ENCODE data around the gene KIAA0753.
A peak's percentile ranks its signal among the peaks of the same experiment; 100 is the strongest.
"Not testable (repeated sequence)": the region's sequence is repeated elsewhere in the genome, so short reads cannot be mapped to it uniquely, and the experiment has no call there.

Gene KIAA0753

DNA sequence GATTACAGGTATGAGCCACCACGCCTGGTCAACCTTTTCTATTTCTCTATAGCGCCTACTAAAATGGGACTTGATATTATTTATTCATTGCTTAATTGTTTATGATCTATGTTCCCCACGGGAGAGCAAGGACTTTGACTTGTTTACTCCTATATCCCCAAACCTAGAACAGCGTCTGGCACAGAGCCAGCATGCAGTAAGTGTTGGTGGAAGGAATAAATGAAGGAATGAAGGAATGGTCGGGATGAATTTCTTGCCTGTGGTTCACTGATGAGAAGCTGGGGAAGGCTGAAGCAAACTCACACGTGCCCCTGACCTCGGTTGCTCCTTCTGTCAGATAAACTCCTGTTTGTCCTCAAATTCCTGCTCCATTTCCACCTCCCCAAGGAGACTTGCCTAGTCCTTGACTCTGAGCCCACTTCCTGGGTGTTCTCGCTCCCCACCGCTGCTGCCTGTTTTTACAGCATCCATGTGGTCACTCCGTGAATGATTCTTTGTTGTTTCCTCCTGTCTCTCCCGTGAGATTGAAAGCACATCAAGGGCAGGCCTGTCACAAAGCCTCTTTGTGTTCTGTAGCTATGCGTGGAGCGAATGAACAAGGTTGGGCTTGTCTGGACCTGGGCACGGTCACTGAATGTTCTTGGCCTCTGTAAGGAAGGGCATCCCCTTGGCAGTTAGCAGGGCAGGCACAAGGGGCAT lies 28.4 kb upstream of the KIAA0753 start:
- no peak for DNase-seq (ENCODE audit: low read depth)

DNA sequence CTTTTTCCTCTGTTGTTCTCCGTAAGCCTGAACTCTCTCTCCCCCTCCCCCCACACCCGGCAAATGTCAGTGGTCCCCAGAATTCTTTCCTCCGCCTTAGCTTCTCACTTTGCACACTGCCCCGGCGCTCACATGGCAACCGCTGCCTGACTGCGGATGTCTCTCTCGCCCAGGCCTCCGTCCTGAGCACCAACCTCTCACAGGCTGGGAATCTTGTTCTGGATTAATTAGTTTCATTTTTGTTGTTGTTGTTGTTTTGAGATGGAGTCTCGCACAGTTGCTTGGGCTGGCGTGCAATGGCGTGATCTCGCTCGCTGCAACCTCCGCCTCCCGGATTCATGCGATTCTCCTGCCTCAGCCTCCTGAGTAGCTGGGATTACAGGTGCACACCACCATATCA lies 27.7 kb upstream of the KIAA0753 start:
- DNase-seq (ENCODE audit: low read depth): no peak

DNA sequence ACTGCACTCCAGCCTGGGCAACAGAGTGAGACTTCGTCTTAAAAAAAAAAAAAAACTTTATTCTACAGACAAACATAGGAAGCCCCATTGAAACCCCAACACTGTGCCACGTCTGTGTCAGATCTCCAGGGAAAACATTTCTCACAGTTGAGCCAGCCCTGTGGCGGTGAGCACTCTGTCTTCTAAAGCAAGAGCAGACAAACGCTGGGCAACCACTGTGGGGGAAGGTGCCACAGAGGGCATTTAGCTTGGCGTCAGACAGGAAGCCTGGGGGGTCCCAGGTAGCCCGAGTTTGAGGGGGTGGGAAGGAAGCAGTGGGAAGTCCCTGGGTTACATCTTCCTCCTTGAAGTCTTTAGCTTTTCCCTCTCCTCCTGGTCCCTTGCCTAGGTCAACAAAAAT lies 27.0 kb upstream of the KIAA0753 start:
- no peak for DNase-seq (ENCODE audit: low read depth)

DNA sequence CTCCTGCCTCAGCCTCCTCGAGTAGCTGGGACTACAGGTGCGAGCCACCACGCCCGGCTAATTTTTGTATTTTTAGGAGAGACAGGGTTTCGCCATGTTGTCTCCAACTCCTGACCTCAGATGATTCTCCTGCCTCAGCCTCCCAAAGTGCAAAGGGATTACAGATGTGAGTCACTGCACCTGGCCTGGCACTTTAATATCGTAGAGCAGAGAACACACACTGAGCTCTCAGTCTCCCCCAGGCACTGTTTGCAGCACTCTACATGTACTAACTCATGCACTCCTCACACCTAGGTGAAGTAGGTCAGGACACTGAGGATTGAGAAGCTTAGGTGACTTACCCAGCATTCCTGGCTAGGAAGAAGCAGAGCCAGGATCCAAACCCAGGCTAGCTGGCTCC lies 26.0 kb upstream of the KIAA0753 start:
- no peak for DNase-seq (ENCODE audit: low read depth)

DNA sequence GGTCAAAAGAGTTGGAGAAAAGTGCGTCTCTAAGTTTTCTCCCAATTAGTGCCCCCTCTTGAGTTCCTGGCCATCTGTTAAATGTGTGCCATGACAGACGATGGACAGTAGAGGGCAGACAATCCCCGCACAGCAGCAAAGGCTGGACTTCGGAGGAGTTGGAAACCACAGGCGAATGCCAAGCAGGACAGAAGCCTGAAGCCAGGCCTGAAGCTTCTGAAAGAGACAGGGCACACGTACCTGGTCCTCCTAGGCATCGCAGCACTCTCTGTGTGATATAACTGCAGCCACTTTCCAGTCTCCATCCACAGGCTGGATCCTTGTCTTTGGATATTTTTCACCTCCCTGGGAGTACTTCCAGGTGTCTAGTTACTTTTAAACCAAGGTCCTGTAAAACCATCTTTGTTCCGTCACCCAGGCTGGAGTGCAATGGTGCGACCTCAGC lies 25.6 kb upstream of the KIAA0753 start:
- DNase-seq (ENCODE audit: low read depth): peak; percentile 76

DNA sequence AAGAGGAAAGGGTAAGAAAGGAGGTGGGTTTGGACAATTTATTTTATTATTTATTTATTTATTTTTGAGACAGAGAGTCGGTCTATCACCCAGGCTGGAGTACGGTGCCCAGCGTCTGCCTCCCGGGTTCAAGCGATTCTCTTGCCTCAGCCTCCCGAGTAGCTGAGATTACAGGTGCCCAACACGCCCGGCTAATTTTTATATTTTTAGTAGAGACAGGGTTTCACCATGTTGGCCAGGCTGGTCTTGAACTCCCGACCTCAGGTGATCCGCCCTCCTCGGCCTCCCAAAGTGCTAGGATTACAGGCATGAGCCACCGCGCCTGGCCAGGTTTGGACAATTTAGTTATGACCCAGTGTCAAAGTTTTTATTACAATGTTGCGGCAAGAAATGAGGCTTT lies 22.7 kb upstream of the KIAA0753 start:
- DNase-seq (ENCODE audit: low read depth): not testable (repeated sequence)

DNA sequence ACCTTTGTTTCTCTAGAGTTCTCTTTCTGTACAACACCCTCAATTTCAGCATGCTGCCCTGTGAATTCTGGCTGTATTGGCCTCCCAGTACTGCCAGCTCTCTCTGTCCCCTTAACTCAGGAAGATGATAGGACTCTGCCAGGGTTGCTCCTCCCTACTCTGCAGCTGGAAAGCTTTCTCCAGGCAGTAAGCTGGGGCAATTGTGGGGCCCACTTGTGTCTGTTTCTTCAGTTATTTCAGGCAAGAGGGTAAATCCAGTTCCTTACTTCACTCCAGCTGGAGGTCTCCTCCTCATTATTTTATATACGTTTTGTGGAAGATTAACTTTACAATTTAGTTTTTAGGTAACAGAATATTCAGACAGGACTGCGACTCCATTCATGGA lies 20.9 kb upstream of the KIAA0753 start:
- DNase-seq (ENCODE audit: low read depth): no peak

DNA sequence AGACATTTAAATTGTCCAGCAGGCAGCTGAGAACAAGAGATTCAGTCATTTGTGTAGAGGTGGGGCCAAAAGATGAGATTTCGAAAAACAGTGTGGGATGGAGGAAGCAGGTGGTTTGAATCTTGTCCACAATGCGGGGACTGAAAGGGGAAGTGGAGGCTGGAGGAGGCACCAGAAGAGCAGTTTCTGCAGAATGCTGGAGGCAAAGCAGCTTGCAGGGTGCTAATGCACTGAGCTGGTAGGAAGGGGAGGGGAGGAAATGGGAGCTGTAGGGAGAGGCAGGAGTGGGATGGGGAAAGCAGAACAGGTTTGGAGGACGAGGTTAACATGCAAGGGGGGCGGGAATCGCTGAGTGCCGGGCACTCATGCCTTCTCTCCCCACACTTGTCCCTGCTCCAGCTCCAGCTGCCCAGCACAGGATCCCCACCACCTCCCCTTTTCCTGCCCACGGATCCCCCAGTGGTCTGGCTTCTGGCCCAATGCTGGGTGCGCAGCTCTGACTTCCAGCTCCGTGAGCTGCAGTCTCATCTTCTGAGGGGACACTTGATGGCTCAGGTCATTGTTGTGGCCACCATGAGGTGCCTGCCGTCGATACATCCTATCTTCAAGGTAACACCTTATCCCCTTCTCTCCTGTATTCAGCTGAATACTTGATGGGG lies 20.4 kb upstream of the KIAA0753 start:
- no peak for DNase-seq (ENCODE audit: low read depth)

DNA sequence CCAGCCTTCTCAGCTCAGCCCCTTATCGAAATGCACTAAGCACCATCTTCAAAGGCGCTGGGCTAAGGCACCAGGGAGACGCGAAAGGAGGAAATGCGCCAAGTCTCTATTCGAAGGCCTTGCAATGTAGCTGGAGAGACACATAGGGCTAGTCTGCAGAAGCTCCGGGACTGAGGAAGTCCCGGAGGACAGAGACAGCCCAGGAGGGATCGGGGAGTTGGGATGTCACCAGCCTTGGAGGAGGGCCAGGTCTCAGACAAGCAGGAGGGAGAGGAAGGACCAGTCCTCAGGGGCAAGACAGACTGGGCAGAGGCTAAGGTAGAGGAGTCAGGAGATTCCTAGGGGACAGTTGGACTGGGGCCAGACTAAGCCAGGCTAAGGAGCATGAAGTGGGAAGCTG lies 19.6 kb upstream of the KIAA0753 start:
- DNase-seq (ENCODE audit: low read depth): no peak

DNA sequence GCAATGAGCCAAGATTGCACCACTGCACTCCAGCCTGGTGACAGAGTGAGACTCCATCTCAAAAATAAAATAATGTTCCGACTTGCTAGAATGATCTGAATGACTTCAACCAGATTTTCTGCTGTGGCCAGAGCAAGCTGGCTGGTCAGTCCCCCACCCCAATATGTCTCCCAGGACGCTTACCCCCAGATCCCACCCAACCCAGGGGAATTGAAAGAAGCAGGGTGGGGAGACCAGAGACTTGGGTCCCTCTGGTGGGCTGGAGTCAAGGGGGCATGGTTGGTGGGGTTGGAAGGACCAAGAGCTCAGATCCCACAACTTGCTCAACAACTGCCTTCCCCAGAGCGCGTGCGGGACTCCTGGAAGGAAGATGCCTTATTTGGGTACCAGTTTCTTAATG lies 17.9 kb upstream of the KIAA0753 start:
- not testable (repeated sequence) for DNase-seq (ENCODE audit: low read depth)

DNA sequence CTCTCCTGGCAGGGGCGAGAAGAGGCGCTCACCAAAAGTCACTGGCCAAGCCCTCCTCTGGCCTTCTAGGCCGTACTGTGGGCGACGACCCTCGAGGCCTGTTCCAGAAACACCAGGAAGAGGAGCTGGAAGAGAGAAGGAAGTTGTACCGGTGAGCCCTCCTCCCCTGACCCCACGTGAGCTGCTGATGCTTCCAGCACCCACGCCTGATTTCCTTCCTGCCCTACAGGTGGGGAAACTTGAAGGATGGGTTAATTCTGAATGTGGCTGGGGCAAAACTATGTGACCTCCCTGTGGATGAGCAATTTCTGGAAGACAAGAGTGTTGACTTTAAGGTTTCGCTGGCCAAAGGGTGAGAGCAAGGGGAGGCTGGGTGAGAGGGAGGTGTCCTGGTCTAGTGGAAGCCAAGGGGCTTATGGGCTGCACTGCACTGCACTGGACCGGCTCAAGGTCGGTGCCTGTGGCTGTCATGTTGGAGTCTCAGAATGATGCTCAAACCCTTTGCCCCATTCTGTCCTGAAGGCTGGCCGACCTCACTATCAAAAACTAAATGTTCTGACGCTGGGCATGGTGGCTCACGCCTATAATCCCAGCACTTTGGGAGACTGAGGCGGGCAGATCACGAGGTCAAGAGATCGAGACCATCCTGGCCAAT lies 17.2 kb upstream of the KIAA0753 start:
- DNase-seq (ENCODE audit: low read depth): no peak

DNA sequence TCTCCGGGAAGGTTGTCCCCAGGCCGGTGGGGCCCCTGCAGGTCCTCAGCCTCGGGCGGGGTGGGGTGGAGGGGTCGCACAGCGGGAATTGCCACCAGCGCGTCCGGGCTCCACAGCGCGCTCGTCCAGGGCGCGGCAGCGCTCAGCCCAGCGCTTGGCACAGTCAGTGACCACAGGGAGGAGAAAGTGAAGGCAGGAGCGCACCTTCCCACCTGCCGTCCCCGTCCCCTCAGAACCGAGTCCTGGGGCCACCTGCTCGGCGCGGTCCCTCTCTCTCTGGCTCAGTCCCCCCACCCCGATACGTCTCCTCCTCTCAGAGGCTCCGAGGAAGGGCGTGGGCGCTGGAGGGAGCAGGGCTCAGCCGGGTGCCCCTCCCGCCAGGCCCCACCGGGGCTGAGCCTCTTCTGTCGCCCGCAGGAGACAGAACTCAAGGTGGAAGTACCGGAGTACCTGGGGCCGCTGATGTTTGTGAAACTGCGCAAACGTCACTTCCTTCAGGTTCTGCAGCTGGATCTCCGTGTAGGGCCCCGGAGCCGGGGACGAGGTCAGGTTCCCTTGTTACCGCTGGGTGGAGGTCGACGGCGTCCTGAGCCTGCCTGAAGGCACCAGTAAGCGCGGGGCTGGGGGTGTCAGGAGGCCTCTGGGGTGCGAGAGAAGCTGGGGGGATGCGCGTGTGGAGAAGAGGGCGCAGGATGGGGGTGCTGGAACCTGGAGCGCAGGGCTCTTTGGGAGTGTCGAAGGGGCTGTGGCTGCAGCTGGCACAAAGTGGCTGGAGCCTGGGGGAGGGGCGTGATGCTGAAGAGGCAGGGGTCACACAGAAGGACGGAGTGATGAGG lies 16.5 kb upstream of the KIAA0753 start:
- not testable (repeated sequence) for DNase-seq (ENCODE audit: low read depth)

DNA sequence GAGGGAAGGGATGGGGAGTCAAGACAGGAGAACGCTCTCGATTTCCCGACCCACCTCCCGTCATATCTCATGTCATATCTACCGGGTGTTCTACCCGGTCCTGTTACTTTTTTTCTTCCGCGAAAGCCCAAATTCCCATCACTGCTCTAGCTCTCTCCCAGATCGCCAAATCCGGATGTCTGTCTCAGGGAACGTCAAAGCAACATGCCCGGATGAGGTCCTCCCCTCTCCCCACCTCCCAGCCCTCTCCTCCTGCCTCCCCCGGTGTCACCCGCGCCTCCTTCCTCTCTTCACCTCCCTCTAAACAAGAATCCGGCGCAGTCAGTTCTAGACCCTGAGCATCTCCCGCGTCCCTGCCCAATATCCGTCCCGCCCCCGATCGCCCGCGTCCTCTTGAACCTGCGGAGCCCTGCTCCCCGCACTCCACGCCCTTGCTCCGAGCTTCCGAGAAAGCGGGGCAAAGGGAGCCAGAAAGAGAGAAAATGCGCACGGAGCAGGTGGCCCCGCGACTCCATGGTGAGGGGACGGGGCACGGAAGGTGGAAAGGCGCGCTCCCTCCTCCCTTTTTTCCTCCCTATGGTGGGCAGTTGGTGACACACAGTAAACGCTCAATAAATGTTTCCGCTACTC lies 15.3 kb upstream of the KIAA0753 start:
- DNase-seq (ENCODE audit: low read depth): not testable (repeated sequence)

DNA sequence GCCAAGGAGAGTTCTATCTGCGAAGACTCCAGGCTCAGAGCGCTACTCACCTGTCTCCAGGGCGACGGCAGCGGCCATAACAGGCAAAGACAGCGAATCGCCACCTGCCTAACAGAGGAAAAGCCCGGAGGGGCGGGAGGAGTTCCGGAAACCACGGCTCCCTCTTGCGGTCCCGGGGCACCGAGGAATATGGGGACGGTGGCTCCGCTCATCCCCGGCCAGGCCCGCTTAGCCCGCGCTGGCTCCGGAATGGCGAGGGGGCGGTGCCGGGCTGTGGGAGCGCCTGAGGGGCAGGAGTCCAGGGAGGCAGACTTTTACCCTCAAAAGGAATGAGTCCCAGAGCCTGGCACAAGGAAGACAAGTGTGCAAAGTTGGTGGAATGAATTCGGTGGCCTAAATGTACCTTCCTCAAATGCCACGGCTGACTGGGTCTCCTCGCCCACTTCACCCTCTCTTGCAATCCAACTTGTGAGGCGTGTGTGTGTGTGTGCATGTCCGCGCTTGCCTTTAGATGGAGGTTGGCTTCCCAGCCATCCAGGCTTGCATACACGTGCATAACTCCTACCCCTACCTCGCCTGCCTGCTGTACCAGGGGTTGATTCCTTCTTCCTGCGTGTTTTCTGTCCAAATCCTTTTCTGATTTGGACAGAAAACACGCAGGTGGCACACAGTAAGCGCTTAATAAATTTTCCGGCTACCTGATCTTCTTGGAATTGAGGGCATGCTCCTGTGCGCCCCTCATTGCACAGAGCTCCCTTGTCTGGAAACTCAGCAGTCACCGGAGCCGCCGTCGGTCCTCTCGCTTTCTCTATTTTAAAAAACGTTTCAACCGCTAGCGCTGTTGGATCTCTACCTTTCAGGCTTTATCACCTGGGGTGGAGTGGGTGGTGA lies 14.6 kb upstream of the KIAA0753 start:
- no peak for DNase-seq (ENCODE audit: low read depth)

DNA sequence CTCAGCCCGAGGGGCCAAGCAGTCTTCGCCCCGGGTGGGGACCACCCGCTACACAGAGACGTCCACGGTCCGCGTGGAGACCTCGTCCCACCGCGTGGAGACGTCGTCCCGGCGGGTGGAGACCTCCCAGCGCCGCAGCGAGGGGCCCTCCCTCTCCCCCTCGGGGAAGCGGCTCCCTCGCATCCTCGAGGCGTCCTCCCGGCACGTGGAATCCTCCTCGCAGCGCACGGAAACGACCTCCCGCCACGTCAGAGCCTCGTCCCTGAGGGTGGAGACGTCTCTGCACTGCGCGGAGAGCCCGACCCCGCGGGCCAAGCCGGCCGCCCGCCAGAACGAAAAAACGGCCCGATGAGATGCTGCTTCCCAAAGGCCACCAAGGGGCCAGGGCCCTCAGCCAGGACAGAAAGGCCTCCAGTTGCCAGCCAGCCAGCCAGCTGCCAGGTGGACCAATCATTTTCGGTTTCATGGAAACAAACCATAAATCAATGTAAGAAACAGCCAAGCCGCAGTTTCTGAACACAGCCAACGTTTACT lies 11.5 kb upstream of the KIAA0753 start:
- peak; percentile 18 for DNase-seq (ENCODE audit: low read depth)

DNA sequence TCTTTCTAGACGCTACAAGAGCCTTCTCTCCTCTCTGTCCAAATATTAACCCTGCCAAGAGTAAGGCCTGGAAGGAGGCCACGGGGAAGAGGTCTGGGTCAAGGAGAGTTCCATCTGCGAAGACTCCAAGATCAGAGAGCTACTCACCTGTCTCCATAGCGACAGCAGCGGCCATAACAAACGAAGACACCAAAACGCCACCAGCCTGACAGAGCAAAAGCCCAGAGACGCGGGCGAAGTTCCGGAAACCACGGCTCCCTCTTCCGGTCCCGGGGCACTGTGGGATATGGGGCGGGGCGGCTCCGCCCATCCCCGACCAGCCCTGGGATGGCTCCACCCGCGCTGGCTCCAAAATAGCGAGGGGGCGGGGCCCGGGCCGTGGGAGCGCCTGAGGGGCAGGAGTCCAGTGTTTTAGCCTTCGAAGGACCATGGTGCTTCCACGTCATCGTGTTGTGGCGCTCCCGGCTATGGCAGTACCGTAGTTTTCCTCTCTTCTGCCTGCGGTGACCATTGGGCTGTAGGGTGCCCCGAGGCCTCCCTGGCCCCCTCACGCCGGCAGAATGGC lies 10.9 kb upstream of the KIAA0753 start, which contains the start of the genes C17orf100 and MED31:
Gene C17orf100 (plus strand): TSS at position 409 of the 565 bp plus-strand sequence. CDS start 152 bp downstream, at position 561.
Gene MED31 (minus strand): TSS at position 252 of the 565 bp plus-strand sequence. CDS start 77 bp downstream, at position 175.
- peak; percentile 89 for DNase-seq (ENCODE audit: low read depth)

DNA sequence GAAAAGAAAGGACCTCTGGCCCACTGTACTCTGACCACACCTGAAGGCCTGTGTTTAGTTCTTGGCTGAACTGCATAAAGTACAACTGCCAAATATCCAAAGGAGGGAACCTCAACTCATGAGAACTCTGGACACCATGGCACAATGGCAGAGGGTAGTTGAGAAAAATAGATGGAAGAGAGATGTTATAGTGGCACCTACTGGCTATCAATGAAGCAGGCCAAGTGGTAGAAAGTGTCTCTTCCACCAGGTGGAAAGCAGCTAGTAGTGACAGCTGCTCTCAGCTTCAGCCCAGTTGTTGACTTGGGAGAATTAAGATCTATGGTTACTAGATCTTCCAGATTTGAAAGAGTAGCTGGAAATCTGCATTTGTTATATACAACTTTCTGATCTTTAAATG lies 7.7 kb upstream of the KIAA0753 start:
- peak; percentile 15 for DNase-seq (ENCODE audit: low read depth)

DNA sequence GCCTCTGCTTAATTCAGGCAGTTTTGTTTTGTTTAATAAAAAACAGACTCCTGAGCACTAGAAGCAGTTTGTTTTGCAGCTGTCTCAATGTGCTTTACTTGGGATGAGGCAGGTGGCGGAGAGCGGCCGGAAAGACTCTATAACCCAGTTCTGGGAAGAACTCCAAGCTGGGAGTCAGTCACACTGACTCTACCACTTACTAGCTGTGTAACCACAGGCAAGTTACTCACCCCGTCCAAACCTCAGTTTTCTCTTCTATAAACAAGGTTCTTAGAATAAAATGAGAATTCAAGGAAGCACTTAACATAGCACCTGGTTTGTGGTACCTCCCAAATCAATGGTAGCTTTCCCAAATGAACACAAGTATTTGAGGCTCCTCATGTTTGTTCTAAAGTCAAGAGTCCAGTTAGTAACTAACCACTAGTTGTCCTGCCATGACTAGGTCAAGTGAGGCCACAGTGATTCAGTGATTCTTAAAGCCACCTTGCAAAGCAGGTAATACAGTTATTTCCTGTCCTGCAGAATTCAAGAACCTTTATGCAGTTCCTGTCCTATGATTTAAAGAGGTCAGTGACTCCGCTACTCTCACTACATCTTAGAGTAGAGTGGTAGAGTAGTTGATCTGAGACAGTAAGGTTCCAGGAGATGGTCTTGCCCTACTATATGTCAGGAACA lies 3.1 kb upstream of the KIAA0753 start:
- peak; percentile 42 for DNase-seq (ENCODE audit: low read depth)

DNA sequence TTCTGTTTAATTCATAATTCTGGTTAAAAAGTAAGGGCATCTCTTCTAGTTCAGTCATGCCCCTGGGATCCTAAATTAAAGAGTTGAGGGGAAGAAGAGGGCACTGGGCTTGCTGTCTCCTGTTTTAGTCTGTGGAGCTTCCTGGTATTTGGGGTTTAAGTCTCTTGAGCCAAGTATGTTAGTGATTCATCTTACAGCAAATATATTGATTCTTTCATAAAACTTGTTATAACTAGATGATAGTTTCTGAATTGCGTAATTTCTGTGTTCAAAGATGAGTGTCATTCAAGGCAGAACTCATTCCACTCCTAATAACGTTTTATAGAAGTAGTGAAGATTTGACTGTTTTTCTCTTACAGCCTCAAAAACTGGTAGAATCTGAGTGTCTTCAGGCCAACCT lies 2.1 kb upstream of the KIAA0753 start:
- DNase-seq (ENCODE audit: low read depth): peak; percentile 30

Measured in iris pigment epithelial cell (primary cell).